Hepatic stellate cell (primary cell): ENCODE measurements around the gene USP15.
"Not testable (repeated sequence)": the region's sequence is repeated elsewhere in the genome, so short reads cannot be mapped to it uniquely, and the experiment has no call there.

ENCODE experiments used
- DNase-seq: peaks from one replicate; pipeline ENCODE4 v3.0.0; 2011; ENCODE audit warnings: low spot score

USP15 gene

DNA sequence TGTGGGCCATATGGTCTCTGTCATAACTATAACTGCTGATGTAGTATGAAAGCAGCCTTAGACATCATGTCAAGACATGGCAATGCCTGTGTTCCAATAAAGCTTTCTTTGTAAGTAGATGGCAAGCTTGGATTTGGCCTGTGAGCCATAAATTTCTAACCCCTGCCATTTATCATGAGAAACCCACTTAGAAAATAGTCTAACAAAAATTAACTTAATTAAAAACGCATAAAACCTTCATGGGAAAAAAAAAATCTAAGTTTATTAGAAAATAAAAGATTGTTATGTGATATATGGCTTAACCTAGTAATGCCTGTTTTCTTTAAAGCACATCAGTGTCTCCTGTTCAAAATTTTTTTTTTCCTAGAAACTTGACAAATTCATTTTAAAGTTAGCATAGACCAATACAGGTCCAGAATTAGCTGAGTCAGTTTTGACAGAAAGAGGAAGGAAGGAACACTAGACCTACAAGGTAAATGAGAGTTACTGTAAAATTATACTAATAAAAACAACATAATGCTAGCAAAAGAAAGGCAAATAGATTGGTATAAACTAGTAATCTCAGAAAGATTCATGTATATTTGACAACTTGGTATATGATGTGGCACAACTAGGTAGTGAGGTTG is 68.2 kb downstream of the USP15 start:
- DNase-seq, result no peak

DNA sequence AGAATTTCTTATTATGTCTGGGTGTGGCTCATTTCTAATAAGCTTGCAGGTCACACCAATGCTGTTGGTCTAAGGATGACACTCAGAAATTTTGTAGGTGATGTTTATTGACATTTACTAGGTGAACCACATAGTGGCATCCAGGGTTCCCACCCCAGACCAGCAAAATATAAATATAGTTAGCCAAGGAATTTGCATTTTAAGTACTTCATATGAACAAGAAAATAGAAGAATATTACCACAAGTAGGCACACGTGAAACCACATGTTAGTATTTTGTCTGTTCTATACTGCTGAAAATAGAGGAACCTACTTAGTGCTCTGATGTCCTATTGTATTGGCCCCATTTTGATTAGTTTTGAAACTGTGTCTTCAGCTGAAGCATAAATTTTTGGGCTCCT is 71.1 kb downstream of the USP15 start:
- no peak for DNase-seq

- peak; percentile 11 for DNase-seq
These were observed 72.4 kb downstream of the USP15 start for GRCh38 chr12:62332598-62332997.

- no peak for DNase-seq
These were observed 74.9 kb downstream of the USP15 start for GRCh38 chr12:62335057-62335456.

GRCh38 chr12:62335796-62336195 is 75.6 kb downstream of the USP15 start:
- no peak for DNase-seq

DNA sequence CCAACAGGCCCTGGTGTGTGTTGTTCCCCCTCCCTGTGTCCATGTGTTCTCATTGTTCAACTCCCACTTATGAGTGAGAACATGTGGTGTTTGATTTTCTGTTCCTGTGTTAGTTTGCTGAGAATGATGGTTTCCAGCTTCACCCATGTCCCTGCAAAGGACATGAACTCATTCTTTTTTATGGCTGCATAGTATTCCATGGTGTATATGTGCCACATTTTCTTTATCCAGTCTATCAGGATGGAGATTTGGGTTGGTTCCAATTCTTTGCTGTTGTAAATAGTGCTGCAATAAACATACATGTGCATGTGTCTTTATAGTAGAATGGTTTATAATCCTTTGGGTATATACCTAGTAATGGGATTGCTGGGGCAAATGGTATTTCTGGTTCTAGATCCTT is 77.4 kb downstream of the USP15 start:
- DNase-seq, result not testable (repeated sequence)

DNA sequence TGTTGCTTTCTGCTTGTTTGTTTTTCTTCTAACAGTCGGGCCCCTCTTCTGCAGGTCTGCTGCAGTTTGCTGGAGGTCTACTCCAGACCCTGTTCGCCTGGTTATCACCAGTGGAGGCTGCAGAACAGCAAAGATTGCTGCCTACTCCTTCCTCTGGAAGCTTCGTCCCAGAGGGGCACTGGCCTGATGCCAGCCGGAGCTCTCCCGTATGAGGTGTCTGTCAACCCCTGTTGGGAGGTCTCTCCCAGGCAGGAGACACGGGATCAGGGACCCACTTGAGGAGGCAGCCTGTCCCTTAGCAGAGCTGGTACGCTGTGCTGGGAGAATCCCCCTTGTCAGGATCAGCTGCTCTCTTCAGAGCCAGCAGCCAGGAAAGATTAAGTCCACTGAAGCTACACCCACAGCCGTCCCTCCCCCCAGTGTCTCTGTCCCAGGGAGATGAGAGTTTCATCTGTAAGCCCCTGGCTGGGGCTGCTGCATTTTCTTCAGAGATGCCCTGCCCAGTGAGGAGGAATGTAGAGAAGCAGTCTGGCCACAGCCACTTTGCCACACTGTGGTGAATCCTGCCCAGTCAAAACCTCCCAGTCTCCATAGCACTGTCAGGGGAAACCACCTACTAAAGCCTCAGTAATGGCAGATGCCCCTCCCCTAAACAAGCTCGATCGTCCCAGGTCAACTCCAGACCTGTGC is 82.6 kb downstream of the USP15 start:
- DNase-seq, result not testable (repeated sequence)

- not testable (repeated sequence) for DNase-seq
These were observed 83.3 kb downstream of the USP15 start for GRCh38 chr12:62343304-62344120.

- not testable (repeated sequence) for DNase-seq
These were observed 84.7 kb downstream of the USP15 start for GRCh38 chr12:62344731-62345556.

DNA sequence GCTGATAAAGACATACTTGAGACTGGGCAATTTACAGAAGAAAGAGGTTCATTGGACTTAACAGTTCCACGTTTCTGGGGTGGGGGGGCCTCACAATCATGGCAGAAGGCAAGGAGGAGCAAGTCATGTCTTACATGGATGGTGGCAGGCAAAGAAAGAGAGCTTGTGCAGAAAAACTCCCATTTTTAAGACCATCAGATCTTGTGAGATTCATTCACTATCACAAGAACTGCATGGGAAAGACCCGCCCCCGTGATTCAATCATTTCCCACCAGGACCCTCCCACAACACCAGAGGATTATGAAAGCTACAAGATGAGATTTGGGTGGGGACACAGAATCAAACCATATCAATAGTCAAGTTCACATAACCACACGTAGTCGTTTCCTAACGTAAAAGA is 85.5 kb downstream of the USP15 start:
- DNase-seq, result no peak

DNA sequence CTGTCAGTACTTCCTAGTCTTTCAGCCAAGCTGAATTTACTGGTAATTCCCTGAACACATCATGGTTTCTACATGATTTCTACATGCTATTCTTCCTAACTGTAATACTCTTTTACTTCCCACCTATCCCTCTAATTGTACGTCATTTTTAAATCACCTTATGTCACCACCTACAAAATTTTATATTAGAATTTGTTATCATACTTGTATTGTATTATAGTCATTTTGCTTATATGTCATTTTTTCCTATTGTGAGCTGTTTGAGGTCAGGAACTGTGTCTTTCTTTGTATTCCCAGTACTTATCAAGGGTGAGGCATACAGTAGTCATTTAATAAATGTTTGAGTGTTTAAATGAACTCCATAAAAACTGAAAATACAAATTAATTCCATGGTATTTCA is 86.6 kb downstream of the USP15 start:
- DNase-seq, result no peak

DNA sequence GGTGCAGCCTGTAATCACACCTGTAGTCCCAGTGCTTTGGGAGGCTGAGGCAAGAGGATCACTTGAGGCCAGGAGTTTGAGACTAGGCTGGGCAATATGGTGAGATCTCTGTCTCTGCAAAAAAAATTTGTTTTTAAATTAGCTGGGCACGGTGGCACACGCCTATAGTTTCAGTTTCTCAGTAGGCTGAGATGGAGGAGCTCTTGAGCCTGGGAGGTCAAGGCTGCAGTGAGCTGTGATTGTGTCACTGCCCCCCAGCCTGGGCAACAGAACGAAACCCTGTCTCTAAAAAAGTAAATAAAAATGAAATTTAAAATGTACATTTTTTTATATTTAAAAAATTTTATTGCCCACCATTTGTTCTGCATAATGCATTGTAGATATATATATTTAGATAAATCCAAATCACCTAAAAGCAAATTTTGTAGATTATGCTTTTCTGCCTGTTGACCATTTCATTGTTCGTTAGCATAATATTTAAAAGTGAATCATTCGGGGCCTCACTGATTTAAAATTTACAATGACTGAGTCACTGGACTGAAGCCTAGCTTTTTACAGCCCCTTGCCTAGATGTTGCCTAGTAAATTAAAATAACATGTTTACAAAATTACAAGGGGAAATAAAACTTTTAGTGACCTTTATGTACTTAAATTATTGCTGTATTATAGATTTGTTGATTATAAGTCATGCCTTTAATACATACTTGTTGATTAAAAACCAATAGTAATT is 87.9 kb downstream of the USP15 start:
- DNase-seq, result no peak

DNA sequence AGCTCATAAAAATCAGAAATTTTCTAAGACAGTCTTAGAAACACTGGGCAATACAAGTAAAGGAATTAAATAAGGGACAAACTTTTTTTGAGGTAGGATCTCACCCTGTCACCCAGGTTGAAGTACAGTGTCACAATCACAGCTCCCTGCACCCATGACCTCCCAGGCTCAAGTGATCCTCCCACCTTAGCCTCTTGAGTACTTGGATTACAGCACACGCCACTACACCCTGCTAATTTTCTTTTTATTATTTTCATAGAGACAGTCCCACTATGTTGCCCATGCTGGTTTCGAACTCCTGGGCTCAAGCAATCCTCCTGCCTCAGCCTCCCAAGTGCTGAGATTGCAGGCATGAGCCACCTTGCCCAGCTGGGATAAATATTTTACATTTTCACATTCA is 90.3 kb downstream of the USP15 start:
- DNase-seq, result no peak

GRCh38 chr12:62351326-62351725 is 91.1 kb downstream of the USP15 start:
- DNase-seq, result no peak

GRCh38 chr12:62361048-62361447 is 100.8 kb downstream of the USP15 start:
- DNase-seq, result no peak

GRCh38 chr12:62363506-62363905 is 103.3 kb downstream of the USP15 start:
- no peak for DNase-seq

- DNase-seq, result not testable (repeated sequence)
These were observed 104.5 kb downstream of the USP15 start for GRCh38 chr12:62364697-62365096.

GRCh38 chr12:62365846-62366245 is 105.6 kb downstream of the USP15 start:
- DNase-seq, result not testable (repeated sequence)

- not testable (repeated sequence) for DNase-seq
These were observed 108.4 kb downstream of the USP15 start for GRCh38 chr12:62368430-62369223.

DNA sequence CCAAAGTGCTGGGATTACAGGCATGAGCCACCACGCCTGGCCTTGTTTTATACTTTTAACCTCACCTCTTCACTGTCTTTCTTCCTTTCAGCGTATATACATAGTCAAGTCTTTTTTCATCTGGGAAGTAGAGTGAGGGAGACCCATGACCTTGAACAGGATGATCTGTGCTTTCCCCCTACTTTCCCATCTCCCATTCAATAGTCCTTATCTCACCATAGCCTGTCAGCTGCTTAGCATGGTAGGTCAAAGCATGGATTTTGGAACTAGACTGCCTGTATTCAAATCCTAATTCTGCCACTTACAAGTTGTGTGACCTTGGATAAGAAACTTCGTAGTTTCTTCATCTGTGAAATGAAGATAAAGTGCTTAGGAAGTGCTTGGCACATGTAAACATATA is 110.0 kb downstream of the USP15 start:
- no peak for DNase-seq

GRCh38 chr12:62371661-62372060 is 111.5 kb downstream of the USP15 start:
- no peak for DNase-seq
